Bronchial epithelial cell (primary cell): ENCODE measurements around the gene MST1R. TPM values are rescaled to one million over a fixed set of nuclear protein-coding genes. Genes with fewer than 3 reads are reported as not detected.

Source experiments
- DNase-seq: peaks from one replicate; pipeline ENCODE4 v3.0.0-alpha.2; 2010; ENCODE audit warnings: low read depth
- FAIRE-seq: peaks from 2 replicates; lab custom pipeline; 2011; peaks lifted over from hg19 to GRCh38; lab: Jason Lieb, UNC
- H3K27me3 ChIP-seq: 2 replicates; pipeline ENCODE4 v1.5.1; 2011; ENCODE audit warnings: low read length; ENCODE audit not compliant: control insufficient read depth, insufficient read depth
- H3K36me3 ChIP-seq: 2 replicates; pipeline ENCODE4 v1.5.1; 2011; ENCODE audit warnings: low read length; ENCODE audit not compliant: control insufficient read depth, insufficient read depth
- H3K4me3 ChIP-seq: 2 replicates; pipeline ENCODE4 v1.5.1; 2011; ENCODE audit warnings: mild to moderate bottlenecking, low read depth, low read length, control low read depth
- total RNA-seq: library from RNA; depleted of rRNA; stranded (reverse); fragments of >200 nt; gene quantifications from 2 replicates; pipeline ENCODE4 v1.2.1, GENCODE V29; 2014
- TF ChIP-seq, protein P1 (sequence below): IDR thresholded peaks from 2 replicates; pipeline ENCODE4 v1.5.1; 2011; ENCODE audit warnings: mild to moderate bottlenecking, moderate library complexity, low read length, control low read depth, inconsistent platforms; ENCODE audit not compliant: insufficient read depth, severe bottlenecking

MST1R gene
- total RNA-seq, 1 donor from 2014 or later: 33.7 TPM

DNA sequence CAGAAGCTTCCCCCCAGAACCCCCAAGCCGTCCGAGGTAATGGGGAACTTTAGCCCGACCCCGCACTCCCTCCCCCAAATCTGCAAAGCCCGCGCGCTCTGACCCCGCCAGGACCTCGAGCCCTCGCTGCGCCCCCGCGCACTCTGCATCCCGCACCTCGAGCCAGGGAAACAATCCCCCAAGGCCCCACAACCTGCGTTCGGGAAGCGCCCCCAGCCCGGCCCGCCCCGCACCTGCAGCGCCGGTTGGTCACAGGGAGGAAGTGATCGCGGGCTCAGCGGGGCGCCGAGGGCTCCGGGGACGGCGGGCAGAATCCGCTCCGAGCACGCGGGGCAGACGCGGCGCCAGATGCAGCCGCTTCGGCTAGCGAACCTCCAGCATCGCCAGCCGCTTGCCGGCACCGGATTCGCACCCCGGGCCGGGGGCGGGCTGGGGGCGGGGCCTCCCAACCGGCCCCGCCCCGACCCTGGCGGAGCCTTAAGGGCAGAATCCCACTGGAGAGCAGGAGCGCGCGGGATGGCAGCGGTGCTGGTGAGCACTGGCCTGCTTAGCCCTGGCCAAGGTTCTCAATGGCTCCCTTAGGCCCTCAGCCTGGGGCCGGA, 34.0 kb downstream of the MST1R start, which contains the start of gene CAMKV:
Gene CAMKV (minus strand): TSS at position 382 of the 602 bp plus-strand sequence. CDS start 7,518 bp downstream, outside the sequence.
- FAIRE-seq (no peak), DNase-seq (no peak)
- H3K4me3 ChIP-seq: no peak within 1 kb of the TSS
- TF ChIP-seq, protein P1, sequence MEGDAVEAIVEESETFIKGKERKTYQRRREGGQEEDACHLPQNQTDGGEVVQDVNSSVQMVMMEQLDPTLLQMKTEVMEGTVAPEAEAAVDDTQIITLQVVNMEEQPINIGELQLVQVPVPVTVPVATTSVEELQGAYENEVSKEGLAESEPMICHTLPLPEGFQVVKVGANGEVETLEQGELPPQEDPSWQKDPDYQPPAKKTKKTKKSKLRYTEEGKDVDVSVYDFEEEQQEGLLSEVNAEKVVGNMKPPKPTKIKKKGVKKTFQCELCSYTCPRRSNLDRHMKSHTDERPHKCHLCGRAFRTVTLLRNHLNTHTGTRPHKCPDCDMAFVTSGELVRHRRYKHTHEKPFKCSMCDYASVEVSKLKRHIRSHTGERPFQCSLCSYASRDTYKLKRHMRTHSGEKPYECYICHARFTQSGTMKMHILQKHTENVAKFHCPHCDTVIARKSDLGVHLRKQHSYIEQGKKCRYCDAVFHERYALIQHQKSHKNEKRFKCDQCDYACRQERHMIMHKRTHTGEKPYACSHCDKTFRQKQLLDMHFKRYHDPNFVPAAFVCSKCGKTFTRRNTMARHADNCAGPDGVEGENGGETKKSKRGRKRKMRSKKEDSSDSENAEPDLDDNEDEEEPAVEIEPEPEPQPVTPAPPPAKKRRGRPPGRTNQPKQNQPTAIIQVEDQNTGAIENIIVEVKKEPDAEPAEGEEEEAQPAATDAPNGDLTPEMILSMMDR: no peak
- peaks cover 23% of the 10 kb centered on the region for H3K27me3 ChIP-seq
- H3K36me3 ChIP-seq: no peaks in the 10 kb centered on the region

DNA sequence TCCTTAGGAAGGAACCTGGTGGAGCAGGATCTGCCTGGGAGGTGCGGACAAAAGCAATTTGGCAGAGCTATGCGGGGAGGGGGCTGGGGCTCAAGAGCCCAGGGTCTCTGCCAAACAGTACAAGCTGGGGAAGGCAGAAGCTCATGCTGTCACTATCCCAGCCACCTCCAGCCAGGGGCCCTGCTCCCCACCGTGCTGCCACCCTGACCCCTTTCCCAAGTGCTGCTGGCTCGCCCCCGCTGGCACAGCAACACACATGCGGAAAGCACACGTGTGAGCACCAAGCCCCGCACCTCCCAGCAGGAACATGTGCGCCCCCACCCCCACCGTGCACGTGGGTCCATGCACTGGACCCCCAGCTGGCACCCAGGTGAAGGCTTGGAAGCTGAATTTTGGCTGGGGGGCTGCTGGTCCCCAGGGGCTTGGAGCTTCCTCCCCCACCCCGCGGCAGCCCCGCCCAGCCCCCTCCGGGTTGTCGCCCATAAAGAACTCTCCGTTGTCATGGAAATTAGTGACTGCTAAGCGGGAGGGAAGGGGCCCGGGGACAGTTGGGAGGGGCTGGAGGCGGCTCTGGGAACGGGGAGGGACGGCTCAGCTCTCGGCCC, 34.7 kb downstream of the MST1R start:
- peaks cover 25% of the 10 kb centered on the region for H3K27me3 ChIP-seq
- no peak for FAIRE-seq
- H3K4me3 ChIP-seq: no peak overlapping the region
- no peak for DNase-seq
- TF ChIP-seq, protein P1: no peak
- no peaks in the 10 kb centered on the region for H3K36me3 ChIP-seq

DNA sequence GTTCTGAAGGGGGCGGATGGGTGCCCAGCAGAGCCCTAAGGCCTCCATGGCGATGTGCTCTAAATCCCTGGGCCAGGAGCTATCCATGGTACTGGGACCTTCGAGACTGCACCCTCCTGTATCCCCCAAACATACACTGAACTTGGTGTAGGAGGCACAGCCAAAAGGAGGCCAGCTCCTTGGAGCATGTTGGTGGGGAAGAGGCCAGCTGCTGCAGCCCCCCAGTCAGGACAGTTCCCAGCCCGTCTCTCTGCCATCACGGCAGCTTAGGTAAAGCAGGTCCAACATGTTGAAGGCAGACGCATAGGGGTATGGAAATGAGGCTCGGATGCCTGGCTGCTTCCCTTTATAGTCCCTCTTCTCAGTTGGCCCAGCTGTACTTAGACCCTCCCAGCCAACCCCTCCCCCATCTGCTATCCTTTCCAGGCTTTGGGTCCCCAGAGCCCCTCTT, 35.8 kb downstream of the MST1R start:
- Histone ChIP-seq H3K36me3 (no peaks in the 10 kb centered on the region), H3K4me3 (no peak overlapping the region), H3K27me3 (peaks cover 25% of the 10 kb centered on the region)
- TF ChIP-seq, protein P1: no peak
- FAIRE-seq (no peak), DNase-seq (peak; percentile 29)

DNA sequence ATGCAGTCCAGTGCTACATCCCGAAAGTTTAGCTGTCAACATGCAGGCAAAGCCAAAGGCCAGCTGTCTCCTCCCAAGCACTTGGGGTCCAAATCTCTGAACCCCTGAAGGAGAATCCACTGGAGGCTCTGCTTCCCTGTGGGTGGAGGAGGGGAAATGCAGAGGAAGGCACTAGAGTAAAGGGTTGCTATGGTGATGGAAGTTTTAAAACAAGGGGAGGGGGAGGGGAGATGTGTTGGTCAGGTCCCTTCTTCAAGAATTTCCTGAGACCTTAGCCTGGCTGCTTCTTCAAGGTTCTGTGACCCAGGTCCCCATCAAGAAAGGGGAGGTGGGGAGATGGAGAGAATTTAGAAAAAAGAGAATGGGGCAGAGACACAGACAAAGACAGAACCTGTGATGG, 36.3 kb downstream of the MST1R start:
- peaks cover 25% of the 10 kb centered on the region for H3K27me3 ChIP-seq
- no peak overlapping the region for H3K4me3 ChIP-seq
- no peaks in the 10 kb centered on the region for H3K36me3 ChIP-seq
- TF ChIP-seq, protein P1: no peak
- DNase-seq (no peak), FAIRE-seq (no peak)

DNA sequence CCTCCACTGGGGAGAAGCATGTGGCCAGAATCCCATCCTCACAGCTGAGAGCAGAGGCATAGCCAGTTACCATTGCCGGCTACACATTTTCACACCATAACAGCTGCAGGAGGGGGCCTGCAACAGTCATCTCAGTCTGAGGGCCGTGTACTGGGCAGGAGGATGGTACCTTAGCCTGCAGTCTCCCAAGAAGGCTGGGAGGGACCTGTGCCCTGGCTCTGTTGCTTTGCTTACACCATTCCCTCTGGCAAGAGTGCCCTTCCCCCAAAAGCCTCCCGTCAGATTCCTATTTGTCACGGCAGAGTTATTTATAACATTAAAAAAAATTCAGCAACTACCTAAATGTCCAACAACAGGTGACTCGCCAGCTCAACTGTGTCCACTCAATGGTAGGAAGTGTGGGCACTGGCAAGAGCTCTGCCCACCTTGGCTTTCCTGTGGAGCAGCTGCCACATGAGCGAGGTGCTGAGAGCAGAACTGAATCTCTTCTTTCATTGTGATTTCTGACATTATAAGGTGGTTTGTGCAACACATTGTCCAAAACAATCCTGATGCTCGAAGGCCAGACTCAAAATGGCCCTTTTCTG, 38.4 kb downstream of the MST1R start:
- Histone ChIP-seq H3K36me3 (no peaks in the 10 kb centered on the region), H3K4me3 (no peak overlapping the region), H3K27me3 (peaks cover 21% of the 10 kb centered on the region)
- no peak for DNase-seq
- TF ChIP-seq, protein P1: no peak
- FAIRE-seq: no peak
